CD14-positive monocyte (primary cell): ENCODE measurements around the gene CATSPERB. TPM values are rescaled to one million over a fixed set of nuclear protein-coding genes. Genes with fewer than 3 reads are reported as not detected.

Experiments
- DNase-seq, 3 donors: peaks; one replicate each; pipeline ENCODE4 v3.0.0-alpha.2; 2011 to 2022
- H2AFZ ChIP-seq: 2 replicates; pipeline ENCODE4 v1.6.0; 2012; ENCODE audit warnings: mild to moderate bottlenecking, low read depth, low read length, inconsistent platforms; ENCODE audit not compliant: insufficient read depth, poor library complexity, severe bottlenecking
- H3K27ac ChIP-seq, 2 donors: 1 replicate in 1 of 2; 2 replicates in 1 of 2; pipeline ENCODE4 v1.5.1; 2012 to 2013; ENCODE audit warnings: low read length in 2 of 2, control low read depth in 1 of 2, inconsistent platforms in 1 of 2, low read depth in 1 of 2, mild to moderate bottlenecking in 1 of 2
- H3K27me3 ChIP-seq, 2 donors: one replicate each; pipeline versions ENCODE4 v1.6.0 to v1.6.1; 2011 to 2013; ENCODE audit warnings: low read length in 2 of 2; ENCODE audit not compliant: control insufficient read depth in 2 of 2, insufficient read depth in 2 of 2
- H3K36me3 ChIP-seq, 2 donors: replicated peaks in 1 of 2; 1 replicate in 1 of 2; 2 replicates in 1 of 2; pipeline versions ENCODE4 v1.5.1 to v1.6.1; 2012 to 2013; ENCODE audit warnings: low read length in 2 of 2, control low read depth in 1 of 2, inconsistent platforms in 1 of 2, mild to moderate bottlenecking in 1 of 2; ENCODE audit not compliant: insufficient read depth in 2 of 2, control insufficient read depth in 1 of 2
- H3K4me1 ChIP-seq, 2 donors: 1 replicate in 1 of 2; 2 replicates in 1 of 2; pipeline versions ENCODE4 v1.5.1 to v1.6.1; 2012 to 2013; ENCODE audit warnings: low read length in 2 of 2, control low read depth in 1 of 2, inconsistent platforms in 1 of 2, mild to moderate bottlenecking in 1 of 2, moderate library complexity in 1 of 2; ENCODE audit not compliant: insufficient read depth in 2 of 2, control insufficient read depth in 1 of 2
- H3K4me2 ChIP-seq: replicated peaks from 2 replicates; pipeline ENCODE3; 2012; ENCODE audit warnings: low read length, moderate library complexity, mild to moderate bottlenecking; ENCODE audit not compliant: poor library complexity, severe bottlenecking; ENCODE audit errors: extremely low read depth
- H3K4me3 ChIP-seq, 3 experiments: fragments of 200-600 bp in 1 of 3; sonication (generic) in 1 of 3; replicated peaks in 1 of 3; 1 replicate in 2 of 3; 2 replicates in 1 of 3; pipeline ENCODE4 v1.5.1; 2011 to 2013; ENCODE audit warnings: low read length in 3 of 3, mild to moderate bottlenecking in 3 of 3, control low read depth in 2 of 3, low read depth in 2 of 3, inconsistent platforms in 1 of 3, moderate library complexity in 1 of 3
- H3K79me2 ChIP-seq: 2 replicates; pipeline ENCODE4 v1.6.0; 2012; ENCODE audit warnings: mild to moderate bottlenecking, control low read depth, inconsistent platforms, low read length, moderate library complexity; ENCODE audit not compliant: insufficient read depth
- H3K9ac ChIP-seq: 2 replicates; pipeline ENCODE4 v1.6.0; 2017; ENCODE audit warnings: low read length, mild to moderate bottlenecking; ENCODE audit not compliant: insufficient read depth, poor library complexity, severe bottlenecking
- H3K9me3 ChIP-seq, 2 donors: replicated peaks in 1 of 2; 1 replicate in 1 of 2; 2 replicates in 1 of 2; pipeline versions ENCODE4 v1.5.1 to v1.6.1; 2012 to 2013; ENCODE audit warnings: low read length in 2 of 2, control low read depth in 1 of 2; ENCODE audit not compliant: control insufficient read depth in 1 of 2, insufficient read depth in 1 of 2
- H4K20me1 ChIP-seq: 2 replicates; pipeline ENCODE4 v1.6.0; 2012; ENCODE audit warnings: mild to moderate bottlenecking, low read length, control low read depth, moderate library complexity; ENCODE audit not compliant: insufficient read depth
- H3K27ac Mint-ChIP-seq, 7 donors: one replicate each; pipeline ENCODE4 v1.8.0; 2020; ENCODE audit warnings: mild to moderate bottlenecking in 7 of 7, mixed read lengths in 7 of 7, moderate library complexity in 6 of 7, inconsistent platforms in 2 of 7
- H3K27me3 Mint-ChIP-seq, 3 donors: one replicate each; pipeline ENCODE4 v1.8.0; 2021 to 2022; ENCODE audit warnings: low read depth in 3 of 3, mild to moderate bottlenecking in 3 of 3, mixed read lengths in 3 of 3, moderate library complexity in 3 of 3, inconsistent platforms in 1 of 3
- H3K36me3 Mint-ChIP-seq, 2 donors: one replicate each; pipeline ENCODE4 v1.8.0; 2020; ENCODE audit warnings: mixed read lengths in 2 of 2, inconsistent platforms in 1 of 2, mild to moderate bottlenecking in 1 of 2
- H3K4me1 Mint-ChIP-seq: one replicate; pipeline ENCODE4 v1.8.0; 2020; ENCODE audit warnings: mild to moderate bottlenecking, mixed read lengths
- H3K4me3 Mint-ChIP-seq, 2 donors: one replicate each; pipeline ENCODE4 v1.8.0; 2020; ENCODE audit warnings: mild to moderate bottlenecking in 2 of 2, mixed read lengths in 2 of 2, moderate library complexity in 1 of 2
- H3K9me3 Mint-ChIP-seq, 7 donors: one replicate each; pipeline ENCODE4 v1.8.0; 2020 to 2022; ENCODE audit warnings: mixed read lengths in 7 of 7, mild to moderate bottlenecking in 6 of 7, moderate library complexity in 6 of 7, inconsistent platforms in 2 of 7
- WGBS: methylation state at CpG from one replicate; pipeline ENCODE4 v1.1.5; 2013; ENCODE audit warnings: missing lambda C conversion rate; ENCODE audit not compliant: insufficient coverage; 5-methylcytosine and 5-hydroxymethylcytosine counted together
- intact Hi-C, 2 donors: fragments of 100-400 bp; cut with micrococcal nuclease; formaldehyde crosslinking; loops; one replicate each; pipeline versions ENCODE4 v1.15.0 to v1.15.1; 2023
- polyA plus RNA-seq, 3 donors: library from polyadenylated mRNA; depleted of rRNA in 1 of 3; unstranded in 2 of 3; stranded (reverse) in 1 of 3; fragments of 300-500 nt in 2 of 3; fragments of >200 nt in 1 of 3; fragmentation: Illumina TruSeq in 2 of 3; gene quantifications; 1 replicate in 2 of 3; 2 replicates in 1 of 3; pipeline ENCODE4 v1.2.3, GENCODE V29; 2012 to 2021
- TF ChIP-seq, protein P1 (sequence below): fragments of 200-600 bp; IDR thresholded peaks from one replicate; pipeline ENCODE4 v1.8.0; 2022; ENCODE audit warnings: antibody characterized with exemption, mild to moderate bottlenecking

The CATSPERB gene
- polyA plus RNA-seq, 3 donors = not detected

DNA sequence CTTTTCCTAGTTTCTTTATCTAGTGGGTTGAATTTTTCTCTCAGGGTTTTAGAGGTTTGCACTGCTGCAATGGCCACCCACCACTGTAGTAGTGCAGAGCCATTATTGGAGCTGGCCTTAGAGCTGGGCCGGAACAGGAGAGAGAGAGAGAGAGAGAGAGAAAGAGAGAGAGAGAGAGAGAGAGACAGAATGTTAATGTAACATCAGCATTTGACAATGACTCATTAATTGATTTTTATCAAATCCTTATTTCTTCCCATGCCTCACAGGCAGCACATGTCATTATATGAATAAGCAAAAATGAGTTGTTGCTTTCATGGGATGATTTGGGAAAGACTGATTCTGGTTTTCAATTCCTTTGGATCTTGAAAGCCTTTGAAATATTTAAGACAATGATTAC is 145.5 kb downstream of the CATSPERB start:
- Mint-ChIP-seq H3K4me3 (no peak overlapping the region), H3K27ac (no peak overlapping the region)
- no peak for DNase-seq

DNA sequence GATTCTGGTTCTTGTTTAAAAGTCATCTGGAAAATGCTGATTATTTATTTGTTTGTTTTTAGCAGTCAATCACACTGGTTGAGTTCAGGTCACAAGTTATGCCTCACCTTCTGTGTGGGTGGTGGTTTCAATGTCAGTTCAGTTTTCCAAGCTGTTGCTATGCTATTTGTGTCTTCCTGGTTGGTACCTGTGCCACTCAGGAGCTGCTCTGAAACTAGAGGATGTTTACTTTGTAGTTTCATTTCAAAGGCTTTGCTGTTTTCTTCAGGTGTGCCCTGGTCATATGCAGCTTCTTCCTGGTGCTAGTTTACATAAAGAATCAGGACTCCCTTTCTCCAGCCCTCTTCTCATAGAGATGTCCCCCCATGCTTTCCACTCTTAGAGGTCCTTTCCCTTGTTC is 146.0 kb downstream of the CATSPERB start:
- TF ChIP-seq, protein P1, sequence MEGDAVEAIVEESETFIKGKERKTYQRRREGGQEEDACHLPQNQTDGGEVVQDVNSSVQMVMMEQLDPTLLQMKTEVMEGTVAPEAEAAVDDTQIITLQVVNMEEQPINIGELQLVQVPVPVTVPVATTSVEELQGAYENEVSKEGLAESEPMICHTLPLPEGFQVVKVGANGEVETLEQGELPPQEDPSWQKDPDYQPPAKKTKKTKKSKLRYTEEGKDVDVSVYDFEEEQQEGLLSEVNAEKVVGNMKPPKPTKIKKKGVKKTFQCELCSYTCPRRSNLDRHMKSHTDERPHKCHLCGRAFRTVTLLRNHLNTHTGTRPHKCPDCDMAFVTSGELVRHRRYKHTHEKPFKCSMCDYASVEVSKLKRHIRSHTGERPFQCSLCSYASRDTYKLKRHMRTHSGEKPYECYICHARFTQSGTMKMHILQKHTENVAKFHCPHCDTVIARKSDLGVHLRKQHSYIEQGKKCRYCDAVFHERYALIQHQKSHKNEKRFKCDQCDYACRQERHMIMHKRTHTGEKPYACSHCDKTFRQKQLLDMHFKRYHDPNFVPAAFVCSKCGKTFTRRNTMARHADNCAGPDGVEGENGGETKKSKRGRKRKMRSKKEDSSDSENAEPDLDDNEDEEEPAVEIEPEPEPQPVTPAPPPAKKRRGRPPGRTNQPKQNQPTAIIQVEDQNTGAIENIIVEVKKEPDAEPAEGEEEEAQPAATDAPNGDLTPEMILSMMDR = no peak
- Histone ChIP-seq H3K9me3 (peaks cover 0 to 4% of the 10 kb centered on the region in 2 donors), H3K79me2 (no peaks in the 10 kb centered on the region), H3K36me3 (no peaks in the 10 kb centered on the region), H3K27me3 (peaks cover 0 to 7% of the 10 kb centered on the region in 2 donors), H3K4me3 (no peak overlapping the region), H3K4me1 (no peaks in the 10 kb centered on the region), H3K9ac (no peak overlapping the region), H3K27ac (no peak overlapping the region), H4K20me1 (no peaks in the 10 kb centered on the region), H3K4me2 (no peak overlapping the region), H2AFZ (no peak overlapping the region)
- DNase-seq = no peak
- intact Hi-C loops = no loop called here
- Mint-ChIP-seq H3K4me1 (no peaks in the 10 kb centered on the region), H3K4me3 (no peak overlapping the region), H3K27me3 (peaks cover 7 to 19% (median 10%) of the 10 kb centered on the region in 3 donors), H3K36me3 (no peaks in the 10 kb centered on the region), H3K27ac (no peak overlapping the region), H3K9me3 (peaks cover 0 to 26% (median 19%) of the 10 kb centered on the region in 7 donors)

More for the DNA sequence above, 145.5 kb downstream of the CATSPERB start:
- no peak overlapping the region for H3K9ac ChIP-seq
- H3K4me3 ChIP-seq = no peak overlapping the region
- Mint-ChIP-seq H3K36me3 (no peaks in the 10 kb centered on the region), H3K9me3 (peaks cover 0 to 27% (median 19%) of the 10 kb centered on the region in 7 donors), H3K27me3 (peaks cover 5 to 19% (median 8%) of the 10 kb centered on the region in 3 donors), H3K4me1 (no peaks in the 10 kb centered on the region)
- peaks cover 0 to 2% of the 10 kb centered on the region in 2 donors for H3K27me3 ChIP-seq
- TF ChIP-seq, protein P1 = no peak
- intact Hi-C loops = no loop called here
- no peaks in the 10 kb centered on the region for H3K4me1 ChIP-seq
- H3K79me2 ChIP-seq = no peaks in the 10 kb centered on the region
- no peak overlapping the region for H2AFZ ChIP-seq
- WGBS = no CpG with 5 or more reads among the region's 1 CpG
- no peaks in the 10 kb centered on the region for H4K20me1 ChIP-seq
- H3K27ac ChIP-seq = no peak overlapping the region
- H3K36me3 ChIP-seq = no peaks in the 10 kb centered on the region
- H3K9me3 ChIP-seq = peaks cover 0 to 4% of the 10 kb centered on the region in 2 donors
- no peak overlapping the region for H3K4me2 ChIP-seq
